Measurements from ENCODE around the gene R3HDM2. TPM values are rescaled to one million over a fixed set of nuclear protein-coding genes. Genes with fewer than 3 reads are reported as not detected.

The R3HDM2 gene
- total RNA-seq, 2 donors from 2014 or later: 36.6 to 54.6 TPM

- Mint-ChIP-seq H3K27me3 (peaks cover 12% of the 10 kb centered on the region), H3K27ac (no peak overlapping the region), H3K4me1 (peaks cover 24% of the 10 kb centered on the region), H3K36me3 (ENCODE audit: low read depth) (no peaks in the 10 kb centered on the region), H3K4me3 (peak overlapping the region; percentile 83), H3K9me3 (no peaks in the 10 kb centered on the region)
- ATAC-seq (replicated peaks): no peak
These were observed 30.6 kb upstream of the R3HDM2 start for GRCh38 chr12:57461276-57461916.

- H3K4me1 Mint-ChIP-seq: peaks cover 29% of the 10 kb centered on the region
- no peak for ATAC-seq (replicated peaks)
- no peak overlapping the region for H3K27ac Mint-ChIP-seq
- H3K36me3 Mint-ChIP-seq (ENCODE audit: low read depth): no peaks in the 10 kb centered on the region
- H3K9me3 Mint-ChIP-seq: no peaks in the 10 kb centered on the region
- peaks cover 12% of the 10 kb centered on the region for H3K27me3 Mint-ChIP-seq
- peak overlapping the region; percentile 83 for H3K4me3 Mint-ChIP-seq
These were observed 30.0 kb upstream of the R3HDM2 start for GRCh38 chr12:57460841-57461275.

- Mint-ChIP-seq H3K4me1 (peaks cover 30% of the 10 kb centered on the region), H3K4me3 (peak overlapping the region; percentile 83), H3K9me3 (no peaks in the 10 kb centered on the region), H3K27ac (no peak overlapping the region), H3K27me3 (peaks cover 12% of the 10 kb centered on the region), H3K36me3 (ENCODE audit: low read depth) (no peaks in the 10 kb centered on the region)
- ATAC-seq (replicated peaks): no peak
These were observed 29.6 kb upstream of the R3HDM2 start for GRCh38 chr12:57460468-57460784.

GRCh38 chr12:57459750-57460467 is 29.1 kb upstream of the R3HDM2 start, which contains the start of gene GLI1:
Gene GLI1 (plus strand): TSS chr12:57459785. CDS start chr12:57463692, 3,907 bp downstream.
- Mint-ChIP-seq H3K36me3 (ENCODE audit: low read depth) (no peaks in the 10 kb centered on the region), H3K4me1 (peaks cover 28% of the 10 kb centered on the region), H3K27ac (peak within 1 kb of the TSS; percentile 97), H3K4me3 (peak within 1 kb of the TSS; percentile 83), H3K9me3 (no peaks in the 10 kb centered on the region), H3K27me3 (peaks cover 12% of the 10 kb centered on the region)
- ATAC-seq (replicated peaks): peak; percentile 17

GRCh38 chr12:57459055-57459749 is 28.4 kb upstream of the R3HDM2 start:
- H3K27ac Mint-ChIP-seq: peak overlapping the region; percentile 97
- H3K27me3 Mint-ChIP-seq: peaks cover 12% of the 10 kb centered on the region
- peak; percentile 81 for ATAC-seq (replicated peaks)
- peak overlapping the region; percentile 83 for H3K4me3 Mint-ChIP-seq
- H3K9me3 Mint-ChIP-seq: no peaks in the 10 kb centered on the region
- no peaks in the 10 kb centered on the region for H3K36me3 Mint-ChIP-seq (ENCODE audit: low read depth)
- peaks cover 24% of the 10 kb centered on the region for H3K4me1 Mint-ChIP-seq

- Mint-ChIP-seq H3K4me3 (peak overlapping the region; percentile 83), H3K4me1 (peaks cover 24% of the 10 kb centered on the region), H3K36me3 (ENCODE audit: low read depth) (no peaks in the 10 kb centered on the region), H3K27me3 (peaks cover 12% of the 10 kb centered on the region), H3K27ac (peak overlapping the region; percentile 97), H3K9me3 (no peaks in the 10 kb centered on the region)
- ATAC-seq (replicated peaks): no peak
These were observed 27.8 kb upstream of the R3HDM2 start for GRCh38 chr12:57458665-57459054.

- H3K27ac Mint-ChIP-seq: no peak overlapping the region
These were observed 26.1 kb upstream of the R3HDM2 start for GRCh38 chr12:57456737-57457490.

GRCh38 chr12:57456145-57456700 is 25.4 kb upstream of the R3HDM2 start:
- H3K4me1 Mint-ChIP-seq: peaks cover 18% of the 10 kb centered on the region
- H3K9me3 Mint-ChIP-seq: no peaks in the 10 kb centered on the region
- no peak for ATAC-seq (replicated peaks)
- H3K36me3 Mint-ChIP-seq (ENCODE audit: low read depth): no peaks in the 10 kb centered on the region
- peak overlapping the region; percentile 37 for H3K4me3 Mint-ChIP-seq
- no peak overlapping the region for H3K27ac Mint-ChIP-seq
- H3K27me3 Mint-ChIP-seq: peaks cover 8% of the 10 kb centered on the region

More at GRCh38 chr12:57456737-57457490, 26.1 kb upstream of the R3HDM2 start:
- Mint-ChIP-seq H3K4me1 (peaks cover 18% of the 10 kb centered on the region), H3K4me3 (no peak overlapping the region), H3K9me3 (no peaks in the 10 kb centered on the region), H3K27me3 (peaks cover 8% of the 10 kb centered on the region), H3K36me3 (ENCODE audit: low read depth) (no peaks in the 10 kb centered on the region)
- ATAC-seq (replicated peaks): no peak

- Mint-ChIP-seq H3K36me3 (ENCODE audit: low read depth) (no peaks in the 10 kb centered on the region), H3K4me1 (peaks cover 18% of the 10 kb centered on the region), H3K27ac (no peak overlapping the region), H3K4me3 (peak overlapping the region; percentile 37), H3K9me3 (no peaks in the 10 kb centered on the region), H3K27me3 (peaks cover 5% of the 10 kb centered on the region)
- no peak for ATAC-seq (replicated peaks)
These were observed 24.7 kb upstream of the R3HDM2 start for GRCh38 chr12:57455374-57456144.

- Mint-ChIP-seq H3K4me1 (peaks cover 12% of the 10 kb centered on the region), H3K27ac (no peak within 1 kb of the TSS), H3K36me3 (ENCODE audit: low read depth) (no peaks in the 10 kb centered on the region), H3K4me3 (peak within 1 kb of the TSS; percentile 37), H3K27me3 (no peaks in the 10 kb centered on the region), H3K9me3 (no peaks in the 10 kb centered on the region)
- ATAC-seq (replicated peaks): no peak
These were observed 23.9 kb upstream of the R3HDM2 start, which contains the start of gene INHBE for GRCh38 chr12:57454566-57455373. Gene INHBE (plus strand): TSS chr12:57455307. CDS start chr12:57455537, 230 bp downstream.

- ATAC-seq (replicated peaks): no peak
- H3K4me3 Mint-ChIP-seq: no peak overlapping the region
These were observed 23.3 kb upstream of the R3HDM2 start for GRCh38 chr12:57454213-57454565.

GRCh38 chr12:57452937-57453509 is 22.2 kb upstream of the R3HDM2 start:
- Mint-ChIP-seq H3K4me3 (no peak overlapping the region), H3K36me3 (ENCODE audit: low read depth) (no peaks in the 10 kb centered on the region), H3K27ac (peak overlapping the region; percentile 41), H3K9me3 (no peaks in the 10 kb centered on the region), H3K27me3 (no peaks in the 10 kb centered on the region), H3K4me1 (peaks cover 5% of the 10 kb centered on the region)
- ATAC-seq (replicated peaks): peak; percentile 70

More at GRCh38 chr12:57454213-57454565, 23.3 kb upstream of the R3HDM2 start:
- no peaks in the 10 kb centered on the region for H3K27me3 Mint-ChIP-seq
- H3K27ac Mint-ChIP-seq: no peak overlapping the region
- peaks cover 11% of the 10 kb centered on the region for H3K4me1 Mint-ChIP-seq
- H3K9me3 Mint-ChIP-seq: no peaks in the 10 kb centered on the region
- H3K36me3 Mint-ChIP-seq (ENCODE audit: low read depth): no peaks in the 10 kb centered on the region

All from activated T-helper 17 cell treated with anti-CD3 and anti-CD28 coated beads, Interleukin-2, amount 50 U/mL, for 72 hours (primary cell).